GM21786 (cell line): Measurements from ENCODE around the gene HIP1.
"Not testable (repeated sequence)": the region's sequence is repeated elsewhere in the genome, so short reads cannot be mapped to it uniquely, and the experiment has no call there.

Experiments
- ATAC-seq: cut with Tn5 transposase; IDR thresholded peaks from one replicate; pipeline ENCODE4 v1.9.1; 2021; ENCODE audit not compliant: unreplicated experiment

The HIP1 gene

GRCh38 chr7:75534727-75535307, 203.9 kb downstream of the HIP1 start:
- ATAC-seq = peak; percentile 89

GRCh38 chr7:75533926-75534325, 204.8 kb downstream of the HIP1 start:
- no peak for ATAC-seq

GRCh38 chr7:75532639-75533038, 206.1 kb downstream of the HIP1 start:
- no peak for ATAC-seq

GRCh38 chr7:75531359-75531821, 207.4 kb downstream of the HIP1 start:
- no peak for ATAC-seq

GRCh38 chr7:75527224-75527722, 211.5 kb downstream of the HIP1 start:
- not testable (repeated sequence) for ATAC-seq

- not testable (repeated sequence) for ATAC-seq
Measured at GRCh38 chr7:75521727-75522126, 217.0 kb downstream of the HIP1 start.

- ATAC-seq = not testable (repeated sequence)
Measured at GRCh38 chr7:75518842-75519241, 219.9 kb downstream of the HIP1 start.

GRCh38 chr7:75509033-75509432, 229.7 kb downstream of the HIP1 start:
- not testable (repeated sequence) for ATAC-seq

- not testable (repeated sequence) for ATAC-seq
Measured at GRCh38 chr7:75492020-75492419, 246.7 kb downstream of the HIP1 start, which contains the start of gene SPDYE5. Gene SPDYE5, plus strand, starts transcription at chr7:75492320. Its CDS starts 1,728 bp downstream, at chr7:75494048.

- peak; percentile 99 for ATAC-seq
Measured at GRCh38 chr7:75485979-75486643, 252.6 kb downstream of the HIP1 start, which contains the start of gene POM121C. Gene POM121C, minus strand, starts transcription at chr7:75486299. Its CDS starts 44,803 bp downstream, at chr7:75441496.

GRCh38 chr7:75485355-75485978, 253.3 kb downstream of the HIP1 start:
- ATAC-seq = not testable (repeated sequence)
